ENCODE measurements around the gene BLNK.
A peak's percentile ranks its signal among the peaks of the same experiment; 100 is the strongest.

The BLNK gene

DNA sequence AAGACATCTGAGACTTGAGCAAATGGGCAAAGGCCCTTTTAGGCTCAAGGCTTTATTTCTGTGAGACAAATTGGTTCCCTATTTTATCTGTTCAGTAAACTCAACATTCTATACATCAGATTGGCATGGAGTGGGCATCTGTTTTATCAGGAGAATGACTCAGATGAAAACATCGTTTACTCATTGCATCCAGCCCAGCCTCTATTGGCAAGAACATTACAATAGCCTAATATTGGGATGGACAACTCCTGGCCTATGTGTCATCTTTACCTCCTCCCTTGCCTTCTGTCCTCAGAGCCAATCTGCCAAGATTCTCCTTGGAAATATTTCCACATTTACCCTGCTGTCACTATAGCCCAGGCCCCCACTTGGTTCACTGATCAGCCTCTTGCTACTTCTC is 5.5 kb upstream of the BLNK start:
- no peaks in the 10 kb centered on the region for H3K4me1 ChIP-seq (ENCODE audit: control insufficient read depth, low read depth, low read length)
- H3K4me2 ChIP-seq (ENCODE audit: low read length): no peak overlapping the region
- no peak overlapping the region for H3K18ac ChIP-seq (ENCODE audit: low read length)
- no peaks in the 10 kb centered on the region for H3K79me1 ChIP-seq (ENCODE audit: low read length)
- WGBS (ENCODE audit: extremely low coverage, insufficient coverage, low lambda C conversion rate): no CpG with 5 or more reads among the region's 1 CpG
- H2BK5ac ChIP-seq (ENCODE audit: low read length): no peak overlapping the region
- H3K4ac ChIP-seq (ENCODE audit: low read depth, low read length): no peak overlapping the region
- H3K23ac ChIP-seq (ENCODE audit: low read length): no peak overlapping the region
- no peaks in the 10 kb centered on the region for H3K79me2 ChIP-seq (ENCODE audit: control insufficient read depth, insufficient read depth, low read length)
- no peaks in the 10 kb centered on the region for H3K36me3 ChIP-seq (ENCODE audit: control insufficient read depth, insufficient read depth, low read length)
- H2BK15ac ChIP-seq (replicated peaks; ENCODE audit: low read depth): no peak overlapping the region
- no peak overlapping the region for H3K9ac ChIP-seq (ENCODE audit: low read length)
- H4K8ac ChIP-seq (ENCODE audit: low read depth, low read length): no peak overlapping the region
- H3K56ac ChIP-seq (ENCODE audit: low read length): no peak overlapping the region
- no peak overlapping the region for H4K5ac ChIP-seq (ENCODE audit: low read length)
- H3K4me3 ChIP-seq (ENCODE audit: low read length): no peak overlapping the region
- no peak overlapping the region for H3K27ac ChIP-seq (ENCODE audit: low read depth, low read length)
- no peak overlapping the region for H2AK5ac ChIP-seq (ENCODE audit: low read length)
- no peaks in the 10 kb centered on the region for H3K27me3 ChIP-seq (ENCODE audit: insufficient read depth, low read length, poor library complexity)
- no peak for DNase-seq
- no peak overlapping the region for H2BK120ac ChIP-seq (ENCODE audit: low read depth, low read length)

DNA sequence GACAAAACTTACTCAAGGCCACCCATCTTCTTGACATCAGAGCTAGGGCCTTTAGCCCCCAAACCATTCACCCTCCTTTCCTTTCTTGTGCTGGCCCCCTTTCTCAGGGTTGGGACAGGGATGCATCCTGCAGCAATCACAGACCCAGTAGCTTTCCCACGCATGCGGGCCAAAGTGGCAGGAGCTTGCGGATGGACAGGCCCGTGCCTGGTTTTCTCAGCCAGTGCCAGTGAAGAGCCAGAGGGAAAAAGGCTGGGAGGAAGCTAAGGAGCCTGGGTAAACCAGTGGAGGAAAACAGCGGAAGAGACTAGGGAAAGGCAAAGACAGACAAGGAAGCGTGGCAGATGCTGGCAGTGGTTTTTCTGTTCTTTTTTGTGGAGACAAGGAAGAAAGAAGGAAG is 5.1 kb upstream of the BLNK start:
- no peak for DNase-seq
- Histone ChIP-seq H2BK120ac (ENCODE audit: low read depth, low read length) (no peak overlapping the region), H3K9ac (ENCODE audit: low read length) (no peak overlapping the region), H3K18ac (ENCODE audit: low read length) (no peak overlapping the region), H3K27me3 (ENCODE audit: insufficient read depth, low read length, poor library complexity) (no peaks in the 10 kb centered on the region), H3K36me3 (ENCODE audit: control insufficient read depth, insufficient read depth, low read length) (no peaks in the 10 kb centered on the region), H3K79me2 (ENCODE audit: control insufficient read depth, insufficient read depth, low read length) (no peaks in the 10 kb centered on the region), H4K5ac (ENCODE audit: low read length) (no peak overlapping the region), H3K4me2 (ENCODE audit: low read length) (no peak overlapping the region), H3K4me1 (ENCODE audit: control insufficient read depth, low read depth, low read length) (no peaks in the 10 kb centered on the region), H4K8ac (ENCODE audit: low read depth, low read length) (no peak overlapping the region), H3K23ac (ENCODE audit: low read length) (peak overlapping the region; percentile 11), H2BK15ac (replicated peaks; ENCODE audit: low read depth) (no peak overlapping the region), H3K27ac (ENCODE audit: low read depth, low read length) (no peak overlapping the region), H2AK5ac (ENCODE audit: low read length) (no peak overlapping the region), H3K79me1 (ENCODE audit: low read length) (no peaks in the 10 kb centered on the region), H3K4ac (ENCODE audit: low read depth, low read length) (no peak overlapping the region), H3K56ac (ENCODE audit: low read length) (no peak overlapping the region), H2BK5ac (ENCODE audit: low read length) (no peak overlapping the region), H3K4me3 (ENCODE audit: low read length) (no peak overlapping the region)
- WGBS (ENCODE audit: extremely low coverage, insufficient coverage, low lambda C conversion rate): no CpG with 5 or more reads among the region's 6 CpGs

DNA sequence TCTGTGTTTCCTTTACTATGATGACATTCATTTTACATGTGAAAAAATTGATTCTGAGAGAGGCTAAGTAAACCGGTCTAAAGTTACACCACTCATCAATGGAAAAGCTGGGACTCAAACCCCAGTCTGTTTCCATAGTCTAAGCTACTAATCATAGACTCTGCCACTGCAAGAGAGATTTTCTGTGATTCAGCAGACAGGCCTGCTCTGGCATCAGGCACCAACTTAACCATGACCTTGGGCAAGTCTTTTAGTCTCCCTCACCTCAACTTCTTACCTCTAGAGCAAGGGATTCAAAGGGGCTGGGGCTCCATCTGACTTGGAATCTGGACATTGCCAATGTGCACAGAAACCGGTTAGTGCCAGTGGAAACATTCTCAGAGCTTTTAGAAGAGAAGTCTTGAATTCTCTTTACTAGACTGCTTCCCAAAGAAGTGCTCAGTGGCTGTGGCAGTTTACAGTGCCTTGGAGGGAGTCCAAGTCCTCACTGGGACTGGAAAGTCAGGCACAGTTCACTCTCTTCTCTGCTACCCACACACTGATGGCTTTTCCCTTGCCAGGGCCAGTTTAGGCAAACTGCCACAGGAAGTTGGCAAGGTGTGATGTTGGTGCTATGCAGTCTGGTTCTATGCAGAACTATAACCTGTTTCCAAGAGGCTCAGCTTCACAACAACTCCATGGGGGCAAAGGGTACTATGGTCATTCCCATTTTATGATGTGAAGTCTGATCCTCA is 4.5 kb upstream of the BLNK start:
- no peak overlapping the region for H4K5ac ChIP-seq (ENCODE audit: low read length)
- H3K18ac ChIP-seq (ENCODE audit: low read length): no peak overlapping the region
- H2BK5ac ChIP-seq (ENCODE audit: low read length): no peak overlapping the region
- no peaks in the 10 kb centered on the region for H3K79me2 ChIP-seq (ENCODE audit: control insufficient read depth, insufficient read depth, low read length)
- no peak overlapping the region for H3K56ac ChIP-seq (ENCODE audit: low read length)
- H3K27me3 ChIP-seq (ENCODE audit: insufficient read depth, low read length, poor library complexity): no peaks in the 10 kb centered on the region
- H3K4me3 ChIP-seq (ENCODE audit: low read length): no peak overlapping the region
- no peak overlapping the region for H4K8ac ChIP-seq (ENCODE audit: low read depth, low read length)
- no peaks in the 10 kb centered on the region for H3K79me1 ChIP-seq (ENCODE audit: low read length)
- no peak overlapping the region for H2AK5ac ChIP-seq (ENCODE audit: low read length)
- H2BK15ac ChIP-seq (replicated peaks; ENCODE audit: low read depth): no peak overlapping the region
- no peaks in the 10 kb centered on the region for H3K36me3 ChIP-seq (ENCODE audit: control insufficient read depth, insufficient read depth, low read length)
- H3K27ac ChIP-seq (ENCODE audit: low read depth, low read length): no peak overlapping the region
- no peak overlapping the region for H2BK120ac ChIP-seq (ENCODE audit: low read depth, low read length)
- WGBS (ENCODE audit: extremely low coverage, insufficient coverage, low lambda C conversion rate): no CpG with 5 or more reads among the region's 2 CpGs
- H3K23ac ChIP-seq (ENCODE audit: low read length): peak overlapping the region; percentile 11
- no peak overlapping the region for H3K9ac ChIP-seq (ENCODE audit: low read length)
- H3K4ac ChIP-seq (ENCODE audit: low read depth, low read length): no peak overlapping the region
- H3K4me1 ChIP-seq (ENCODE audit: control insufficient read depth, low read depth, low read length): no peaks in the 10 kb centered on the region
- no peak for DNase-seq
- no peak overlapping the region for H3K4me2 ChIP-seq (ENCODE audit: low read length)

DNA sequence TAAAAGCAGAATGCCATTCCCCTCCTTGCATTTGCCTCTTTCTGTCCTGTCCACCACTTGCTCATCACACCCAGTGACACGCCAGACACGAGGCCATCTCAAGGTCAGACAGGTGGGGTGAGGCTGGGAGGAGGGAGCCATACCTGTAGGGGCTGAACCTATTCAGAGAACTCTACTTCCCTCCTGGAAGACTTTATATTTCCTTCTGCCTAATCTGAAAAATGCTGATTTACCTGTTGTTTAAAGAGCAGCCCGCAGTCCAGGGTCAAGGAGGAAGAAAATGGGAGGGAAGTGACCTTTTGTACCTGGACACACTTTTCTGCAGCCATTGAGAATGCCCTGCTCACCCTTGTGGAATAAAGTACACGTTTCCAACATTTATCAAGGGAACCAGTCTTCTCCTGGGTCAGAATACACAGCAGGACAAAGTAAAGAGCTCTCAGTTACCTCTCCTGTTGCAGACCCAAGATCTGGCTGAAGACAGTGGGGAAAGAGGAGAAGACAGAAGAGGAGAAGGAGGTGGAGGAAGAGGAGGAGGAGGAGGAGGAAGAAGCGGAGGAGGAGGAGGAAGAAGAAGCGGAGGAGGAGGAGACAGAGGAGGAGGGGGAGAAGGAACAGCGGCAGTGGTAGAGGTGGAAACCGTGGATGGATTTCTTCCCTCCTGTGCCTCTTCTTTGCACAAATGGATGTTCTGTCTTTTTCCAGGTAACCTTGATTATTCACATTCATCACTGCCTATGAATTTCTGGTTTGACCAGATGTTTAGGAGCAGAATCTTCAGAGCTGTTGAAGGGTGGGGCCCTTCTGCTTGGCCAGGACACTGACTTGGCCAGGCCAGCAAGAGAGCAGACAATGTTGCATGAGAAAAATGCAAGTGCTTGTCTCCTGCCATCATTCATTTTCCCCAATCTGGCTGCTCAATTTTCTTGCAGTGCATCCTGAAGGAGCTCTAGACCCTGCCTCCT is 1.2 kb upstream of the BLNK start:
- Histone ChIP-seq H3K23ac (ENCODE audit: low read length) (no peak overlapping the region), H3K27ac (ENCODE audit: low read depth, low read length) (no peak overlapping the region), H3K36me3 (ENCODE audit: control insufficient read depth, insufficient read depth, low read length) (no peaks in the 10 kb centered on the region), H3K18ac (ENCODE audit: low read length) (no peak overlapping the region), H3K27me3 (ENCODE audit: insufficient read depth, low read length, poor library complexity) (no peaks in the 10 kb centered on the region), H3K79me2 (ENCODE audit: control insufficient read depth, insufficient read depth, low read length) (no peaks in the 10 kb centered on the region), H4K5ac (ENCODE audit: low read length) (no peak overlapping the region), H3K4ac (ENCODE audit: low read depth, low read length) (no peak overlapping the region), H3K4me3 (ENCODE audit: low read length) (no peak overlapping the region), H2BK5ac (ENCODE audit: low read length) (no peak overlapping the region), H3K4me1 (ENCODE audit: control insufficient read depth, low read depth, low read length) (peaks cover 2% of the 10 kb centered on the region), H4K8ac (ENCODE audit: low read depth, low read length) (no peak overlapping the region), H2AK5ac (ENCODE audit: low read length) (no peak overlapping the region), H2BK15ac (replicated peaks; ENCODE audit: low read depth) (no peak overlapping the region), H3K9ac (ENCODE audit: low read length) (no peak overlapping the region), H3K79me1 (ENCODE audit: low read length) (no peaks in the 10 kb centered on the region), H3K4me2 (ENCODE audit: low read length) (no peak overlapping the region), H3K56ac (ENCODE audit: low read length) (no peak overlapping the region), H2BK120ac (ENCODE audit: low read depth, low read length) (no peak overlapping the region)
- DNase-seq: no peak
- no CpG with 5 or more reads among the region's 8 CpGs for WGBS (ENCODE audit: extremely low coverage, insufficient coverage, low lambda C conversion rate)

DNA sequence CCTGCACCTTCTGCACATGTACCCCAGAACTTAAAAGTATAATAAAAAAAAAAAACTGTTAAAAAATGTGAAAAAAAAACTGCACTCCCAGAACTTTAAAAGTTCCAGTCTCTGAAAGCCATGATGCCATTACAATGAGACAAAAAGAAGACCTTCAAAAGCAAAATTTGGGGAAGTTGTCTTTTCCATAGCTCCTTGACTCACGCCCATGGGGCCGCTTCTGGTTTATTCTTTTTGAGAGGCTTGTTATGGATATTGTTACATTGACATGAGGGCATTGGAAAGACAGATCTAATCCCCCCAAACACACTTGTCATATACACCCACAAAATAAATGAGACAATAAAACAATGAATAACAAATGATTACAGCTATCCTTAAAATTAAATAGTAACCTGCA is 798 bp downstream of the BLNK start:
- Histone ChIP-seq H3K4me2 (ENCODE audit: low read length) (no peak overlapping the region), H3K27ac (ENCODE audit: low read depth, low read length) (no peak overlapping the region), H3K79me1 (ENCODE audit: low read length) (no peaks in the 10 kb centered on the region), H3K27me3 (ENCODE audit: insufficient read depth, low read length, poor library complexity) (no peaks in the 10 kb centered on the region), H3K18ac (ENCODE audit: low read length) (no peak overlapping the region), H3K23ac (ENCODE audit: low read length) (no peak overlapping the region), H2BK5ac (ENCODE audit: low read length) (no peak overlapping the region), H2AK5ac (ENCODE audit: low read length) (no peak overlapping the region), H2BK15ac (replicated peaks; ENCODE audit: low read depth) (no peak overlapping the region), H3K4me1 (ENCODE audit: control insufficient read depth, low read depth, low read length) (peaks cover 2% of the 10 kb centered on the region), H3K56ac (ENCODE audit: low read length) (no peak overlapping the region), H3K36me3 (ENCODE audit: control insufficient read depth, insufficient read depth, low read length) (no peaks in the 10 kb centered on the region), H4K5ac (ENCODE audit: low read length) (no peak overlapping the region), H4K8ac (ENCODE audit: low read depth, low read length) (no peak overlapping the region), H3K9ac (ENCODE audit: low read length) (no peak overlapping the region), H3K4ac (ENCODE audit: low read depth, low read length) (no peak overlapping the region), H2BK120ac (ENCODE audit: low read depth, low read length) (no peak overlapping the region), H3K4me3 (ENCODE audit: low read length) (no peak overlapping the region), H3K79me2 (ENCODE audit: control insufficient read depth, insufficient read depth, low read length) (no peaks in the 10 kb centered on the region)
- no CpG with 5 or more reads among the region's 2 CpGs for WGBS (ENCODE audit: extremely low coverage, insufficient coverage, low lambda C conversion rate)
- DNase-seq: no peak

All from mesendoderm (in vitro differentiated cells).